GM03348 (cell line): ENCODE results near the gene HEBP1.

Experiments
- DNase-seq: peaks from one replicate; pipeline ENCODE4 v3.0.0; 2012; ENCODE audit warnings: low spot score

HEBP1 gene

GRCh38 chr12:12990700-12991468 is 9.2 kb downstream of the HEBP1 start:
- no peak for DNase-seq

- no peak for DNase-seq
Observed at GRCh38 chr12:12987421-12987820, 12.6 kb downstream of the HEBP1 start.

DNA sequence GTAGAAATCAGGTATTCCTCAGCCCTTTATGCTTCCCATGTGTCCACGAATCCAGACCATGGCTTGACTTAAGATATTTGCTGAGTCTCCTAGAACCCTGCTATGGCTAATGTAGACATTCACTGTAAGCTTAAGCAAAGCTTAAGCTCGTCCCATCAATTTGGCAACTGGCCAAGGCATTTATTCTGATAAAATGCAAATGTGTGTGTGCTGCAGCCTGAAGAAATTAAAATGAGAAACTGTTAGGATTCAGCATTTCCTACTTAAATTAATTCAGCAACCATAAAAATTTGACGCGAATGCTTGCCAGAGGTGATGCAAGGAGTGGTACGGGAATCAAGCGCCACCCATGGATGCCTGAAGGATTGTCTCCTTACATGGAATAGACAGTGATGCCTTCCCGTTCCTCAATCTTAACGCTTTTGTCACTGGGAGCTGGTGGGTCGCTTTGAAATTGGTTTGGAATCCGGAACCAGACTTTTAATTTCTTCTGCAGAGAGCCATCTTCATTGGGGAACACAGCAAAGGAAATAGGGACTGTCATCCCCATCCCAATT is 13.2 kb downstream of the HEBP1 start:
- DNase-seq, result no peak

GRCh38 chr12:12985817-12986408 is 14.2 kb downstream of the HEBP1 start:
- peak; percentile 18 for DNase-seq

DNA sequence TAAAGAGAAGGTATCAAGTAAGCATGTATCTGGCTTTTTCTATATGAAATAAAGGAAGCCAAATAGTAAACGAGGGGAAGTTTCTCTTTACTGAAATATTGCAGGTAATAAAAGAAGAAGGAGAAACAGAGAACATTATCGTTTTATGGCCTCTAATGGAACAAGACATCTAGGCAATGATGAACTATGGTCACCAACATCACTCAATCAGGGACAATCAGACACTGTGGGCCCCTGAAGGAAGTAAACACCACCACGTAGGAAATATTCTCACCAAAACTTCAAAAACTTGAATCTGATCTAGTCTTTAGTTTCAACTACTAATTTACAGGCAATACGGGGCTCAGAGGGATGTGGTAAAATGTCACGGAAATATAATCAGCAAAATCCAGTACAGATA is 15.9 kb downstream of the HEBP1 start:
- DNase-seq, result no peak

- DNase-seq, result peak; percentile 60
Observed at GRCh38 chr12:12983420-12984035, 16.5 kb downstream of the HEBP1 start.

DNA sequence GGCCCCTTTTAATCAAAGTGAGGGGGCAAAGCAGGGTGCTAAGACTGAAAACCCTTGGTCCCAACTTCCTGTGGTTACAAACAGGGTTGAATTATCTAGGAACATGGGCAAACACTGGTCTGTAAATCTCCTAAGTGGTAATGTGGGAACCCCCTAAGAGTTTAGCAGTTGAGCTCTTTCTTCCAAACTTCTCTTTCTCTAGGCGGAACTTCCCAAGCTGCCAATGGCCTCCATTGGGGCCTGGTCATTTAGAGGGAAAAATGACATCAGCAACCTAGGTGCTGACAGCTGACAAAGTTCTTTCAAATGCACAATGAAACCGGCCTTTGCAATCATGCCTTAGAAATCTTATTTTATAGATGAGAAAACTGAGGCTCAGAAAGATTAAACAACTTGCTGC is 17.7 kb downstream of the HEBP1 start:
- DNase-seq, result no peak

DNA sequence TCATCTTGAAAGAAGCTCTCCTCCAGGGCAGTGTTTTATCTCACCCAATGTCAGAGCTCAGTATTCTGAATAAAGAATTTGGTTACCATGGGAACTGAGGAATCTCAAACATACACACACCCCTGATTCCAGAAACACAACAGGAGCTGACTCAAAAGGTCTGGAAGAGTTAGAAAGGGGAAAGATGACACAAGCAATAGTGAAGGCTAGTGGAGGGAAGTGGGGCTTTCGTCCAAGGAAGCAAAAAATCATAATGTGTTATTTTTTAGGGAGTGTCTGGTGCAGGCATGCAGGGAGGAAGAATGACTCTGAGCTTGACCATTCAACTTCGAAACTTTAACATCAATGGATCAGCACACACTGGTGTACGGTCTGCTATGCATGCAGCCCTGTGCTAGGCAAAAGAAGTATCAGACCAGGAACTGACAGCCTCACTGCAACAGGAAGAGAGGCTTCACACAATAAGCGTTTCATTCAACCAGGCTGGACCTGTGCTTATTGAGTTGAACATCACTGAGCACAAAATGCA is 20.3 kb downstream of the HEBP1 start:
- peak; percentile 85 for DNase-seq

GRCh38 chr12:12979126-12979525 is 20.9 kb downstream of the HEBP1 start:
- no peak for DNase-seq

DNA sequence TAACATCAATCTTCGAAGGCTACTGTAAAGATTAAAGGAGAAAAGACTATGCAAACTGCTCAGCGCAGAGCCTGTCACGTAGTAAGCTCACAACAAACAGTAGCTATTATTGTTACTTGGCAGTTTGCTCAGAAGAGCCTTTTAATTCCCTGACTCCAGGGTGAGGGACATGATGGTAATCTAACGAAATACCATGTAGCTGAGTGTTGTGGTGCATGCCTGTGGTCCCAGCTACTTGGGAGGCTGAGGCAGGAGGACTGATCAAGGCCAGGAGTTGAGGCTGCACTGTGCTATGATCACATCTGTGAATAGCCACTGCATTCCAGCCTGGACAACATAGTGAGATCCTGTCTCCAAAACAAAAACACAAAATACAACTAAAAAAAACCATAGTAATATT is 22.8 kb downstream of the HEBP1 start:
- no peak for DNase-seq

- DNase-seq, result peak; percentile 88
Observed at GRCh38 chr12:12976366-12976765, 23.7 kb downstream of the HEBP1 start.

DNA sequence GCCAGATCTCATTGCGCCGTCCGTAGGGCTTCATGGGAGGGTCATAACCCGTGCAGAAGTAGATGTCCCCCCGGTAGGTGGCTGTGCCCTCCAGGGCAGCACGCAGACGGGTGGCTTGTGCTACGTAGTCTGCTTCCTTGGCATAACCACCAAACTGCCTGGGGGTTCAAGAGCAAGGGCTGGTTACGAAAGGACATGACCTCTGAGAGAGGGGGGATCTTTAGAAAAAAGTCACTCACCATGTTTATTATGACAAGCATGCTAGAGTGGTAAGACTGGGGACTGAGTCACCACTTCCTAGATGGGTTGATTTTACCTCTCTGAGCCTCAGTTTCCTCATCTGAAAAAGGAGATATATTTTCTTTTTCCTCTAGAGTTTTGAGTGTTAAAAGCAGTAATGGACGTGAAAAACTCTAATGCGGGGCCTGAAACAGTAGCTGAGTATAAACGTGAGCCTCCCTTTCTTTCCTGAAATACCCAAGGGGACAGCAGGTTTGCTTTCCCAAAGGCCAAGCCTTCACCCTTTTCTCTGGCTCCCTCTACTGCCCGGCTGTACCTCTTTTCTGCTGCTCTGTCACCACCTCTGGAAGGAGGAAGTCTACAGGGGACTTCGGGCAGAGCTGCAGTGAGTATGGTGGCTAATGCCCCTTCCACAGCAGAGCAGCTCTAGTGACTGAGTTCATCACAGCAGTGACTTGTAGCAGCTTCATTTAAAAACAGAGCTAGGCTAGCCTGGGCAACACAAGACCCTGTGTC is 24.6 kb downstream of the HEBP1 start:
- peak; percentile 54 for DNase-seq

- no peak for DNase-seq
Observed at GRCh38 chr12:12974211-12974610, 25.9 kb downstream of the HEBP1 start.

DNA sequence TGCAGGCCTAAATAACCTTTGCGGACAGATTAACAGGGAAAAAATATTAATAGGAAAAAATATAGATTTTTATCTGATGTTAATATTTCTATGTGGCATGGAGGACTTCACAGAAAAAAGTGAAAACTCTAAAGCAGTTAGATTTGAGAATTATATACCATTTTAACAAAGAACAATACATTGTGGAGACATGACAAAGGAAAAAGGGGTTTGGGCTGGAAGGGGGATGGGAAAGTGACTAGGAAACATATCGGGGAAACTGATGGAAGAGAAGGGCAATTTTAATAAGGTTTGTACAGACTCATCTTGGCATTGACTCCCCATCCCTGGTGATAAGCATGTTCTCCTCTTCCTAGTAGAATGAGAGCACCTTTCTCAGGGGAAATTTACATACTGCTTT is 27.0 kb downstream of the HEBP1 start:
- DNase-seq, result no peak

DNA sequence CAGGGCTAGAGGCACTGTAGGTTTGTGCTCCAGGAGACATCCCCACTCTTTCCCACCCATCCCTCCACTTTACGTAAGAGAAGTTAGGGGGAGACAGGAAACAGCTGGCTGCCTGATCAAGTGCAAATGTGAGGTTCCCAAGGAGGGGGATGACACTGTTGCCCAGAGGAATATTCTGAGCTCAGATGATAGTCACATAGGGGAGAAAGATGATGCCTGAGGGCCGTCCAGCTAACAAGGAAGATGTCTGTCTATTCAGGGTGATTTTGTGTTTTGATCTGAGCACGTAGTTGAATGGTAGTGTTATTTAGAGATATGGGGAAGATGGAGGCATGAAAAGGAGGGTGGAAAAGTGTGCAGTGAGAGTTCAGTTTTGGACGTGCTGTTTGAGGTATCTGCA is 34.2 kb downstream of the HEBP1 start:
- no peak for DNase-seq

DNA sequence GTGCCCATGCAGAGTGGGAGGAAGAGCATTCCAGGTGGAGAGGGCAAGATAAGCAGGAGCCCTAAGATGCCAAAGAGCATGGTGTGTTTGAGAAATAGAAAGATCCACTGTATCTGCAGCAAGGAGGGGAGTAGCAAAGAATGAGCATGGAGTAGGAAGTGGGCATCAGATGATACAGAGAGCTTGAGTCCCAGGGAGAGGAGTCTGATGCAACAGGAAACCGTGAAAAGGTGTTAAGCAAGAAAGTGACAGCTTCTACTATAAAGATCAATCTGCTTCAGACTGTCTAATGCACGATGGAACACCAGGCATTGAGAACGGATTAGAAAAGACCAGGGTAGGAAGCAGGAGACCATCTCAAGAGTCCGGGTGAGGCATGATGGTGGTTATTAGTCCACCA is 35.8 kb downstream of the HEBP1 start:
- no peak for DNase-seq

GRCh38 chr12:12960639-12961209 is 39.3 kb downstream of the HEBP1 start:
- DNase-seq, result no peak

GRCh38 chr12:12958886-12959285 is 41.2 kb downstream of the HEBP1 start:
- DNase-seq, result no peak

- no peak for DNase-seq
Observed at GRCh38 chr12:12954878-12955625, 45.0 kb downstream of the HEBP1 start.

DNA sequence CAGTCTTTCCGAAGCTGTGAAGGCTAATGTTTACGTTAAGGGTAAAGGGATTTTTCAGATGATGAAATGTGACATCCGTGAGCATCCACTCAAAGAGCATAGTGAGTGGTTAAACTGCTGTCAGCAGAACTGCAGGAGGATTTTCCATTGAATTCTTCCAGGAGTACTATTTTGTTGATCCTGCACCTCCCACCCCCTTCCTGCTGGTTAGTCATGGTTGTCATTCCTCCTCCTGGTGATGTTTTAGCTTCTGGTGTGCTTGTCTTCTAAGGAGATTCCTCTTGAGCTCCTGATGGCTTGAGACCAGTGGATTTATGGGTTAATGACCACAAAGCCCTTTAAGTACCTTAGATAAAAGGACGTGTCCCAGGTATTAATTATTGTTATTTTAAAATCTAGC is 45.7 kb downstream of the HEBP1 start:
- no peak for DNase-seq

DNA sequence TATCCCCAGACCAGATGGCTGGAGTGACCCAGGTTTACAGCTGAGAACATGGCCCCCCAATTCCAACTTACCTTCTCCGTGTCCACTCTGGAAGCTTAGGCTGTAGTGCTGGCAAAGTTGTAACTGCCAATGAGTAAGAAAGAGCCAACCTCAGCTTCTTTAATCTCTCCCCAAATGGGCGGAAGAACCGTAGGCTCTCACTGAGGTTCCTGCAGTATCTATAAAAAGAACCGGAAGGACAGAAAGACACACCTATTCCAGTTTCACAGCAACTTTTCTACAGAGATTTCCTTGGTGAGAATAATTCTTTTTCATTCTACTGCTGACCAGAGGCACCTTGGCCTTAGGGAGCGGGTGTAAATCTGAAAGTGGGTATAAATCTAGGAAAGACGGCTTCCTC is 48.0 kb downstream of the HEBP1 start, which contains the start of gene GPRC5D:
TSS of gene GPRC5D (minus strand) at position 135 of the 400 bp plus-strand sequence. CDS start 1,786 bp downstream, outside the sequence.
- no peak for DNase-seq
